Right atrium auricular region (tissue), 2 donors: ENCODE data around the gene RET. TPM values are rescaled to one million over a fixed set of nuclear protein-coding genes. Genes with fewer than 3 reads are reported as not detected.

Source experiments
- DNase-seq: peaks from one replicate; pipeline ENCODE4 v3.0.0-alpha.2; 2019; ENCODE audit warnings: low spot score
- H3K27ac ChIP-seq, 2 donors: fragments of 200-600 bp; sonication (generic); 1 replicate in 1 of 2; 2 replicates in 1 of 2; pipeline ENCODE4 v1.5.1; 2016 to 2019
- H3K27me3 ChIP-seq, 2 donors: fragments of 200-600 bp; sonication (generic); one replicate each; pipeline versions ENCODE4 v1.5.1 to v1.6.0; 2017 to 2019
- H3K36me3 ChIP-seq: fragments of 200-600 bp; sonication (generic); one replicate; pipeline ENCODE4 v1.5.1; 2016
- H3K4me1 ChIP-seq, 2 donors: fragments of 200-600 bp; sonication (generic); one replicate each; pipeline versions ENCODE4 v1.5.1 to v1.6.0; 2017 to 2019
- H3K4me3 ChIP-seq, 2 donors: fragments of 200-600 bp; sonication (generic); 1 replicate in 1 of 2; 2 replicates in 1 of 2; pipeline ENCODE4 v1.5.1; 2017 to 2019; ENCODE audit warnings: mild to moderate bottlenecking in 1 of 2, moderate library complexity in 1 of 2
- H3K9me3 ChIP-seq, 2 donors: fragments of 200-600 bp; sonication (generic); one replicate each; pipeline ENCODE4 v1.5.1; 2019
- CTCF ChIP-seq, 2 donors: fragments of 200-600 bp; sonication (generic); IDR thresholded peaks; one replicate each; pipeline ENCODE4 v1.5.1; 2019; ENCODE audit warnings: antibody characterized with exemption in 2 of 2
- total RNA-seq, 2 donors: library from RNA; depleted of rRNA; stranded (reverse); fragments of >200 nt; gene quantifications; one replicate each; pipeline ENCODE4 v1.1.0, GENCODE V29; 2016

Gene RET
- total RNA-seq, 2 donors from 2014 or later, result 0.12 to 0.44 TPM

GRCh38 chr10:43114088-43114742 is 37.3 kb downstream of the RET start:
- Histone ChIP-seq H3K36me3 (no peaks in the 10 kb centered on the region), H3K4me3 (no peak overlapping the region), H3K27me3 (no peaks in the 10 kb centered on the region), H3K27ac (no peak overlapping the region), H3K9me3 (no peaks in the 10 kb centered on the region), H3K4me1 (no peaks in the 10 kb centered on the region)
- DNase-seq, result no peak
- TF ChIP-seq CTCF (IDR thresholded peaks at IDR 0.05), result no peak

GRCh38 chr10:43114743-43115611 is 38.1 kb downstream of the RET start:
- no peaks in the 10 kb centered on the region for H3K9me3 ChIP-seq
- no peaks in the 10 kb centered on the region for H3K4me1 ChIP-seq
- H3K4me3 ChIP-seq, result no peak overlapping the region
- no peaks in the 10 kb centered on the region for H3K27me3 ChIP-seq
- no peak for TF ChIP-seq CTCF (IDR thresholded peaks at IDR 0.05)
- no peak overlapping the region for H3K27ac ChIP-seq
- H3K36me3 ChIP-seq, result no peaks in the 10 kb centered on the region
- no peak for DNase-seq

- no peaks in the 10 kb centered on the region for H3K36me3 ChIP-seq
- no peak for DNase-seq
- no peaks in the 10 kb centered on the region for H3K9me3 ChIP-seq
- H3K27ac ChIP-seq, result no peak overlapping the region
- no peak for TF ChIP-seq CTCF (IDR thresholded peaks at IDR 0.05)
- no peaks in the 10 kb centered on the region for H3K27me3 ChIP-seq
- H3K4me3 ChIP-seq, result no peak overlapping the region
- H3K4me1 ChIP-seq, result no peaks in the 10 kb centered on the region
Observed at GRCh38 chr10:43115881-43116595, 39.2 kb downstream of the RET start.

GRCh38 chr10:43116596-43116995 is 39.7 kb downstream of the RET start:
- no peak overlapping the region for H3K27ac ChIP-seq
- TF ChIP-seq CTCF (IDR thresholded peaks at IDR 0.05), result no peak
- H3K36me3 ChIP-seq, result no peaks in the 10 kb centered on the region
- H3K4me1 ChIP-seq, result no peaks in the 10 kb centered on the region
- H3K27me3 ChIP-seq, result no peaks in the 10 kb centered on the region
- H3K4me3 ChIP-seq, result no peak overlapping the region
- DNase-seq, result no peak
- no peaks in the 10 kb centered on the region for H3K9me3 ChIP-seq

- Histone ChIP-seq H3K4me1 (no peaks in the 10 kb centered on the region), H3K27me3 (no peaks in the 10 kb centered on the region), H3K27ac (no peak overlapping the region), H3K4me3 (no peak overlapping the region), H3K9me3 (no peaks in the 10 kb centered on the region), H3K36me3 (no peaks in the 10 kb centered on the region)
- no peak for TF ChIP-seq CTCF (IDR thresholded peaks at IDR 0.05)
- no peak for DNase-seq
Observed at GRCh38 chr10:43117031-43117776, 40.3 kb downstream of the RET start.
